Psoas muscle (tissue), 8 donors: ENCODE results near the gene PMM2. TPM values are rescaled to one million over a fixed set of nuclear protein-coding genes. Genes with fewer than 3 reads are reported as not detected.

Experiments used
- ATAC-seq, 4 donors: fragments of 200-7000 bp; cut with Tn5 transposase; one replicate each; pipeline ENCODE4 v1.9.1; 2020; ENCODE audit warnings: moderate library complexity in 3 of 4, mild to moderate bottlenecking in 2 of 4
- DNase-seq, 2 donors: peaks; one replicate each; pipeline ENCODE4 v3.0.0-alpha.2; 2020
- H3K27ac ChIP-seq: fragments of 200-600 bp; one replicate; pipeline ENCODE4 v1.8.0; 2022
- H3K27me3 ChIP-seq, 3 donors: fragments of 200-600 bp in 1 of 3; one replicate each; pipeline versions ENCODE4 v1.6.1 to v1.8.0; 2013 to 2022; ENCODE audit warnings: low read length in 2 of 3, mild to moderate bottlenecking in 2 of 3, moderate library complexity in 1 of 3; ENCODE audit not compliant: insufficient read depth in 3 of 3
- H3K36me3 ChIP-seq, 2 donors: fragments of 200-600 bp in 1 of 2; one replicate each; pipeline versions ENCODE4 v1.6.1 to v1.8.0; 2013 to 2022; ENCODE audit warnings: low read depth in 1 of 2, mild to moderate bottlenecking in 1 of 2, moderate library complexity in 1 of 2; ENCODE audit not compliant: insufficient read depth in 1 of 2
- H3K4me1 ChIP-seq: fragments of 200-600 bp; one replicate; pipeline ENCODE4 v1.8.0; 2022
- H3K4me3 ChIP-seq: fragments of 200-600 bp; one replicate; pipeline ENCODE4 v1.8.0; 2022; ENCODE audit warnings: mild to moderate bottlenecking
- H3K9me3 ChIP-seq: fragments of 200-600 bp; one replicate; pipeline ENCODE4 v1.8.0; 2022
- WGBS, 3 donors: extraction: QIAGEN DNeasy Blood & Tissue Kit; methylation state at CpG; one replicate each; pipeline versions ENCODE4 v1.1.6 to v1.1.7; 2013; 5-methylcytosine and 5-hydroxymethylcytosine counted together
- intact Hi-C, 2 donors: fragments of 100-400 bp; cut with DNase I; formaldehyde crosslinking; loops; one replicate each; pipeline versions ENCODE4 v1.11.0 to v1.14.2; 2022
- polyA plus RNA-seq, 3 donors: library from polyadenylated mRNA; stranded (reverse); fragments of 200-250 nt; gene quantifications; one replicate each; pipeline ENCODE4 v1.2.3, GENCODE V29; 2013
- total RNA-seq, 4 donors: library from RNA; stranded (reverse); fragmentation: NEBNext Ultra II Directional in 2 of 4; extraction: Animal tissue kit (Norgen Biotek cat#: 25700) in 2 of 4; gene quantifications; one replicate each; pipeline versions ENCODE4 v1.2.1 to v1.2.4, GENCODE V29; 2021 to 2023
- TF ChIP-seq, protein P1 (sequence below): fragments of 200-600 bp; IDR thresholded peaks from one replicate; pipeline ENCODE4 v1.8.0; 2022; ENCODE audit warnings: antibody characterized with exemption
- donor health status: healthy with polysubstance abuse.
- donor health status: DM: no; HTN: no; CAD: no; lungs with moderate emphysema.
- donor health status: Bipolar disorder and iron deficiency.
- donor health status: healthy.
- donor health status: DM: yes; HTN: yes; CAD: no.
- donor health status: DM: no; HTN: no; CAD: no.
- donor health status: DM: no; HTN: no; CAD: no.
- donor health status: DM: yes; HTN: yes; CAD: no.

PMM2 gene
- total and polyA plus RNA-seq, 7 donors = 8.5 to 32.3 (median 19.7) TPM

DNA sequence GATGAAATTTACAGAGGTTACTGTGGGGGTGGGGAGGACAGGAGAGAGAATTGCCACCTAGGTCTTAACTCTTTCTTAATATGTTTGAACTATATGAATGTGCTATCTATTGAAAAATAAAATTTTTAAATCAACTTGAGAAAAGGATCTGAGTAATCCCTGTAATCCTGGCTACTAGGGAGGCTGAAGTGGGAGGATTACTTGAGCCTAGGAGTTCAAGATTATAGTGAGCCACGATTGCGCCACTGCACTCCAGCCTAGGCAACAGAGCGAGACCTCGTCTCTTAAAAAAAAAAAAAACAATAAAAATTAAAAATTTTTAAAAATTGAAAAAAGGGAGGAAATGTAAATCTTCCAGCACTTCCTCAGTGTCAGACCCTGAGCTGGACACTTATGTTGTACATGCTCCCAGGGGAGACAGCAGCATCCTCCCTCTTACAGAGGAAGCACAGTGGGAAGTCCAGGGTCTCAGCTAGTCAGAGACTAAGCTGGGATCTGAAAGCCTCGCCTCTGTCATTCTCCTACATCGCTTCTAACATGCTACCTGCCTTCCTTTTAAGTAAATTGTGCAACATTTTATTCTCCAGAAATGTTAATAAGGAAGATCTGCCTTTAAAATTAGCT lies 21.9 kb downstream of the PMM2 start:
- DNase-seq (no peak), ATAC-seq (no peak)
- TF ChIP-seq, protein P1, sequence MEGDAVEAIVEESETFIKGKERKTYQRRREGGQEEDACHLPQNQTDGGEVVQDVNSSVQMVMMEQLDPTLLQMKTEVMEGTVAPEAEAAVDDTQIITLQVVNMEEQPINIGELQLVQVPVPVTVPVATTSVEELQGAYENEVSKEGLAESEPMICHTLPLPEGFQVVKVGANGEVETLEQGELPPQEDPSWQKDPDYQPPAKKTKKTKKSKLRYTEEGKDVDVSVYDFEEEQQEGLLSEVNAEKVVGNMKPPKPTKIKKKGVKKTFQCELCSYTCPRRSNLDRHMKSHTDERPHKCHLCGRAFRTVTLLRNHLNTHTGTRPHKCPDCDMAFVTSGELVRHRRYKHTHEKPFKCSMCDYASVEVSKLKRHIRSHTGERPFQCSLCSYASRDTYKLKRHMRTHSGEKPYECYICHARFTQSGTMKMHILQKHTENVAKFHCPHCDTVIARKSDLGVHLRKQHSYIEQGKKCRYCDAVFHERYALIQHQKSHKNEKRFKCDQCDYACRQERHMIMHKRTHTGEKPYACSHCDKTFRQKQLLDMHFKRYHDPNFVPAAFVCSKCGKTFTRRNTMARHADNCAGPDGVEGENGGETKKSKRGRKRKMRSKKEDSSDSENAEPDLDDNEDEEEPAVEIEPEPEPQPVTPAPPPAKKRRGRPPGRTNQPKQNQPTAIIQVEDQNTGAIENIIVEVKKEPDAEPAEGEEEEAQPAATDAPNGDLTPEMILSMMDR = no peak
- H3K4me3 ChIP-seq = no peak overlapping the region
- H3K36me3 ChIP-seq = peaks cover 6 to 82% of the 10 kb centered on the region in 2 donors
- H3K4me1 ChIP-seq = no peaks in the 10 kb centered on the region
- no peaks in the 10 kb centered on the region for H3K27me3 ChIP-seq
- H3K9me3 ChIP-seq = no peaks in the 10 kb centered on the region
- 82 to 85% (median 83%) methylated on average over 6 of the region's 6 CpGs for WGBS, 3 donors
- H3K27ac ChIP-seq = no peak overlapping the region
- intact Hi-C loops = no loop called here

DNA sequence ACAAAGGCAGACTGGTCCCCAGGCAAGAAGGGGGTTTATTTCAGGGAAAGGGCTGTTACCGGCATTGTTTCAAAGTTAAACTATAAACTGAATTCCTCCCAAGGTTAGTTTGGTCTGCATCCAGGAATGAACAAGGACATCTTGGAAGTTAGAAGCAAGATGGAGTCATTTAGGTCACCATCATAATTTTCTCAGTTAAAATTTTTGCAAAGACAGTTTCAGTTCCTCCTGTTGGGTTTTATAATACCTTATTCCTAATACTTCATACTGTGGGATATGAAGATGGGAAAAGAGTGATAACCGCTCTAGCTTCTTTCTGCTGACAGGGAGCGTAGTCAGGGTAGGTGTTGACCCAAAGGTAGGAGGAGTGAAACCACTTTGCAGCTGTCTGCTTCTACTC lies 24.8 kb downstream of the PMM2 start:
- WGBS, 3 donors = 93 to 96% (median 96%) methylated on average over 3 of the region's 3 CpGs
- DNase-seq = no peak
- intact Hi-C loops = no loop called here
- no peak for ATAC-seq
- Histone ChIP-seq H3K27me3 (no peaks in the 10 kb centered on the region), H3K27ac (no peak overlapping the region), H3K4me3 (no peak overlapping the region), H3K9me3 (no peaks in the 10 kb centered on the region), H3K4me1 (no peaks in the 10 kb centered on the region), H3K36me3 (peaks cover 0 to 63% of the 10 kb centered on the region in 2 donors)
- TF ChIP-seq, protein P1 = no peak

DNA sequence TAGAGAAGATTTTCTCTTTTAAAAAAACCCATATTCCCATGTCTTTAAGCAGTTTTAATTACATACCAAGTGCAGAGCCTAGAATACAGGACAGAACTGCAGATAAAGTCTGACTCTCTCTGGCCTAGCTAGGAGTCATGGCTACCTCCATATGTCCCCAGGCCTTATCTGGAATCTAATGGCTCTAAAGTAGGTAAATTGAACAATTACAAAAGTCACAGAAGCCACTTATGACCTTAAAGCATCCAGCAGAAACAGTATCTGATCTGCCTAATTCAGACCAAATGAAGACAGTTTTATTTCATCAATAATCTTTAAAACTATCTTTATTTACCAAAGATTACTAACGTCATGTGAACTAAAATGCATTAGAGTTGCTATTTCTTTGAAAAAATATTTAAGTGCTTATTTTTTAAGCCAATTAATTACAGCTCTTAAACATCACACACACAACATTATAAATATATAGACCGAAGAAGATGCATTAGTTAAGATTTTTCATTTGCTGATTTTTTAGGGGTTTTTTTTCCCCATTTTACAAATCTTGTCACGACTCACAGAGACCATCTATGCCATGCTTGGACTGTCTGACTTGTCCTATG lies 28.7 kb downstream of the PMM2 start:
- Histone ChIP-seq H3K4me3 (no peak overlapping the region), H3K4me1 (no peaks in the 10 kb centered on the region), H3K27me3 (no peaks in the 10 kb centered on the region), H3K27ac (no peak overlapping the region), H3K36me3 (peaks cover 5 to 49% of the 10 kb centered on the region in 2 donors), H3K9me3 (no peaks in the 10 kb centered on the region)
- TF ChIP-seq, protein P1 = no peak
- 61 to 94% (median 75%) methylated on average over 3 of the region's 3 CpGs for WGBS, 3 donors
- ATAC-seq (no peak), DNase-seq (no peak)
- intact Hi-C loops = no loop called here

DNA sequence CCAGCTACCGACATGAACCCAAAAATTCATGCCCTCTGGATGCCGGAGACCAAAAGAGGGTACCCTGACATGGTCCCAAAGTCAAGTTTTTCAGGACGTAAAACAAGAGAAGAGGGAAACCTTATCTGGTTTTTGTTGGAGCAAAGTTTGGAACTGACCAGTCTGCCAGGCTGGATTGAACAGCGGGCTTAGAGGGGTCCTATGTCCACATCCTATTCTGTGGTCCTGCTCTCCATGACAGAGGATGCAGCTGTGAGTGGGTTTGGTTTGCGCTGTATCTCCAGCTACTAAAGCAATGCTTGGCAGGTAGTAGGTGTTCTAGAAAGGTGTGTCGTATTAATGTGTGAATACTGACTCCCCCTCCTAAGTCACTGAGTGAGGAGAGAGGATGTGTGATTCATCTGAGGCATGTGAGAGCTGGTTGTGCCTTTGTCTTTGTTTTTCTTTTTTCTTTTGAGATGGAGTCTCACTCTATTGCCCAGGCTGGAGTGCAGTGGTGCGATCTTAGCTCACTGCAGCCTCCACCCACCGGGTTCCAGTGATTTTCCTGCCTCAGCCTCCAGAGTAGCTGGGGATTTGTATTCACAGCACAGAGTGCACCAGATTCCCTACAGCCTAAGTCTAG lies 31.0 kb downstream of the PMM2 start:
- no peak for DNase-seq
- ATAC-seq = no peak
- intact Hi-C loops = no loop called here

More for the DNA sequence above, 31.0 kb downstream of the PMM2 start:
- TF ChIP-seq, protein P1 = no peak
- Histone ChIP-seq H3K4me3 (no peak overlapping the region), H3K4me1 (no peaks in the 10 kb centered on the region), H3K36me3 (peaks cover 5 to 49% of the 10 kb centered on the region in 2 donors), H3K27me3 (no peaks in the 10 kb centered on the region), H3K27ac (no peak overlapping the region), H3K9me3 (no peaks in the 10 kb centered on the region)
- WGBS, 3 donors = 94 to 96% (median 95%) methylated on average over 8 of the region's 8 CpGs
